Uterus (tissue), 2 donors: ENCODE data around the gene GRM8.

ENCODE experiments used
- POLR2A ChIP-seq, 2 donors: fragments of 450-650 bp; IDR thresholded peaks; one replicate each; pipeline ENCODE4 v1.6.1; 2016; ENCODE audit warnings: antibody characterized with exemption in 2 of 2, mild to moderate bottlenecking in 1 of 2, moderate library complexity in 1 of 2
- TF ChIP-seq, protein P1 (sequence below), 4 experiments: fragments of 200-600 bp in 2 of 4; fragments of 450-650 bp in 2 of 4; sonication (generic) in 2 of 4; IDR thresholded peaks; one replicate each; pipeline ENCODE4 v1.5.1; 2016 to 2019; ENCODE audit warnings: antibody characterized with exemption in 4 of 4, mild to moderate bottlenecking in 2 of 4, moderate library complexity in 1 of 4

GRCh38 chr7:127047521-127047920 is 205.2 kb downstream of the GRM8 start:
- TF ChIP-seq, protein P1, sequence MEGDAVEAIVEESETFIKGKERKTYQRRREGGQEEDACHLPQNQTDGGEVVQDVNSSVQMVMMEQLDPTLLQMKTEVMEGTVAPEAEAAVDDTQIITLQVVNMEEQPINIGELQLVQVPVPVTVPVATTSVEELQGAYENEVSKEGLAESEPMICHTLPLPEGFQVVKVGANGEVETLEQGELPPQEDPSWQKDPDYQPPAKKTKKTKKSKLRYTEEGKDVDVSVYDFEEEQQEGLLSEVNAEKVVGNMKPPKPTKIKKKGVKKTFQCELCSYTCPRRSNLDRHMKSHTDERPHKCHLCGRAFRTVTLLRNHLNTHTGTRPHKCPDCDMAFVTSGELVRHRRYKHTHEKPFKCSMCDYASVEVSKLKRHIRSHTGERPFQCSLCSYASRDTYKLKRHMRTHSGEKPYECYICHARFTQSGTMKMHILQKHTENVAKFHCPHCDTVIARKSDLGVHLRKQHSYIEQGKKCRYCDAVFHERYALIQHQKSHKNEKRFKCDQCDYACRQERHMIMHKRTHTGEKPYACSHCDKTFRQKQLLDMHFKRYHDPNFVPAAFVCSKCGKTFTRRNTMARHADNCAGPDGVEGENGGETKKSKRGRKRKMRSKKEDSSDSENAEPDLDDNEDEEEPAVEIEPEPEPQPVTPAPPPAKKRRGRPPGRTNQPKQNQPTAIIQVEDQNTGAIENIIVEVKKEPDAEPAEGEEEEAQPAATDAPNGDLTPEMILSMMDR (IDR thresholded peaks at IDR 0.05) = no peak
- TF ChIP-seq POLR2A (IDR thresholded peaks at IDR 0.05) = no peak
